NCI-H2029 treated with DMSO at 0.1 percent for 48 hours (cell line): ENCODE results near the gene DYRK1A.
"Not testable (repeated sequence)": the region's sequence is repeated elsewhere in the genome, so short reads cannot be mapped to it uniquely, and the experiment has no call there.

Source experiments
- DNase-seq: peaks from one replicate; lab custom pipeline; 2025; lab: John Stamatoyannopoulos, UW

Gene DYRK1A

GRCh38 chr21:37484535-37485474 is 118.2 kb downstream of the DYRK1A start:
- no peak for DNase-seq

- DNase-seq, result no peak
These were observed 123.0 kb downstream of the DYRK1A start for GRCh38 chr21:37489553-37489952.

- DNase-seq, result no peak
These were observed 123.5 kb downstream of the DYRK1A start for GRCh38 chr21:37490084-37490483.

GRCh38 chr21:37496972-37497371 is 130.4 kb downstream of the DYRK1A start:
- no peak for DNase-seq

- no peak for DNase-seq
These were observed 132.1 kb downstream of the DYRK1A start for GRCh38 chr21:37498664-37499063.

- DNase-seq, result no peak
These were observed 136.4 kb downstream of the DYRK1A start for GRCh38 chr21:37502947-37503346.

GRCh38 chr21:37503848-37504467 is 137.4 kb downstream of the DYRK1A start:
- DNase-seq, result no peak

- no peak for DNase-seq
These were observed 139.4 kb downstream of the DYRK1A start for GRCh38 chr21:37505963-37506362.

- DNase-seq, result no peak
These were observed 141.1 kb downstream of the DYRK1A start for GRCh38 chr21:37507716-37508115.

- no peak for DNase-seq
These were observed 141.8 kb downstream of the DYRK1A start for GRCh38 chr21:37508341-37508740.

- no peak for DNase-seq
These were observed 143.3 kb downstream of the DYRK1A start for GRCh38 chr21:37509802-37510393.

- DNase-seq, result no peak
These were observed 145.3 kb downstream of the DYRK1A start for GRCh38 chr21:37511848-37512247.

GRCh38 chr21:37513383-37513782 is 146.8 kb downstream of the DYRK1A start:
- no peak for DNase-seq

- no peak for DNase-seq
These were observed 147.6 kb downstream of the DYRK1A start for GRCh38 chr21:37514038-37514667.

GRCh38 chr21:37516998-37517397 is 150.4 kb downstream of the DYRK1A start:
- DNase-seq, result no peak

- no peak for DNase-seq
These were observed 154.2 kb downstream of the DYRK1A start for GRCh38 chr21:37520801-37521200.

- DNase-seq, result no peak
These were observed 155.1 kb downstream of the DYRK1A start for GRCh38 chr21:37521658-37522057.

GRCh38 chr21:37522641-37523295 is 156.2 kb downstream of the DYRK1A start:
- no peak for DNase-seq

GRCh38 chr21:37524944-37525343 is 158.4 kb downstream of the DYRK1A start:
- DNase-seq, result not testable (repeated sequence)

- no peak for DNase-seq
These were observed 159.2 kb downstream of the DYRK1A start for GRCh38 chr21:37525810-37526209.

GRCh38 chr21:37527103-37527502 is 160.5 kb downstream of the DYRK1A start:
- no peak for DNase-seq

- DNase-seq, result no peak
These were observed 161.1 kb downstream of the DYRK1A start for GRCh38 chr21:37527716-37528115.
